ENCODE data around the gene EMID1. TPM values are rescaled to one million over a fixed set of nuclear protein-coding genes. Genes with fewer than 3 reads are reported as not detected.

EMID1 gene
- total and polyA plus RNA-seq, 12 donors: 0.22 to 1.1 (median 0.41) TPM; not detected in 1

DNA sequence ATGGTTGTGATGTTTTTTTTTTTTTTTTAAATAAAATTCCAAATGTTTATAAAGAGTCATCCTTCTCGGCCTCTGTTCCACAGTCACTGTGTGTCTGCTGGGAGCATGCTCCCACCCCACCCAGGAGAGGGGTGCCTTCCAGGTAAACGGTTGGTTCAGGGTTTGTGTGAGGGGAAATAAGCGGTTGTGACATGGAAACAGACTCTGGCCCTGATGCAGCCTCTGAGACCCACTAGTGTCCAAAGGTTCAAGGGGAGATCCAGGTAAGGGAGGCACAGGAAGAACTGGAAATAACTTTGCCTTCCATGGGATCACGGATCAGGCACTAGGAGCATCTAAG is 94.7 kb downstream of the EMID1 start:
- no peak overlapping the region for H3K4me3 ChIP-seq
- peaks cover 2 to 20% (median 10%) of the 10 kb centered on the region in 9 donors for H3K4me1 ChIP-seq
- WGBS, 2 donors: 67 to 69% methylated on average over 4 of the region's 4 CpGs
- DNase-seq (no peak), ATAC-seq (no peak)
- TF ChIP-seq, protein P1, sequence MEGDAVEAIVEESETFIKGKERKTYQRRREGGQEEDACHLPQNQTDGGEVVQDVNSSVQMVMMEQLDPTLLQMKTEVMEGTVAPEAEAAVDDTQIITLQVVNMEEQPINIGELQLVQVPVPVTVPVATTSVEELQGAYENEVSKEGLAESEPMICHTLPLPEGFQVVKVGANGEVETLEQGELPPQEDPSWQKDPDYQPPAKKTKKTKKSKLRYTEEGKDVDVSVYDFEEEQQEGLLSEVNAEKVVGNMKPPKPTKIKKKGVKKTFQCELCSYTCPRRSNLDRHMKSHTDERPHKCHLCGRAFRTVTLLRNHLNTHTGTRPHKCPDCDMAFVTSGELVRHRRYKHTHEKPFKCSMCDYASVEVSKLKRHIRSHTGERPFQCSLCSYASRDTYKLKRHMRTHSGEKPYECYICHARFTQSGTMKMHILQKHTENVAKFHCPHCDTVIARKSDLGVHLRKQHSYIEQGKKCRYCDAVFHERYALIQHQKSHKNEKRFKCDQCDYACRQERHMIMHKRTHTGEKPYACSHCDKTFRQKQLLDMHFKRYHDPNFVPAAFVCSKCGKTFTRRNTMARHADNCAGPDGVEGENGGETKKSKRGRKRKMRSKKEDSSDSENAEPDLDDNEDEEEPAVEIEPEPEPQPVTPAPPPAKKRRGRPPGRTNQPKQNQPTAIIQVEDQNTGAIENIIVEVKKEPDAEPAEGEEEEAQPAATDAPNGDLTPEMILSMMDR (IDR thresholded peaks at IDR 0.05): no peak
- intact Hi-C loops (cut with DNase I): loop anchor here in 1 of 10 donors (5.0 kb wide), 1 partner anchor 57 kb away; no protein-coding TSS in a partner anchor
- no peak overlapping the region for H3K27ac ChIP-seq
- no peaks in the 10 kb centered on the region for H3K9me3 ChIP-seq
- no peaks in the 10 kb centered on the region for H3K27me3 ChIP-seq
- peaks cover 9 to 64% (median 52%) of the 10 kb centered on the region in 9 donors for H3K36me3 ChIP-seq

DNA sequence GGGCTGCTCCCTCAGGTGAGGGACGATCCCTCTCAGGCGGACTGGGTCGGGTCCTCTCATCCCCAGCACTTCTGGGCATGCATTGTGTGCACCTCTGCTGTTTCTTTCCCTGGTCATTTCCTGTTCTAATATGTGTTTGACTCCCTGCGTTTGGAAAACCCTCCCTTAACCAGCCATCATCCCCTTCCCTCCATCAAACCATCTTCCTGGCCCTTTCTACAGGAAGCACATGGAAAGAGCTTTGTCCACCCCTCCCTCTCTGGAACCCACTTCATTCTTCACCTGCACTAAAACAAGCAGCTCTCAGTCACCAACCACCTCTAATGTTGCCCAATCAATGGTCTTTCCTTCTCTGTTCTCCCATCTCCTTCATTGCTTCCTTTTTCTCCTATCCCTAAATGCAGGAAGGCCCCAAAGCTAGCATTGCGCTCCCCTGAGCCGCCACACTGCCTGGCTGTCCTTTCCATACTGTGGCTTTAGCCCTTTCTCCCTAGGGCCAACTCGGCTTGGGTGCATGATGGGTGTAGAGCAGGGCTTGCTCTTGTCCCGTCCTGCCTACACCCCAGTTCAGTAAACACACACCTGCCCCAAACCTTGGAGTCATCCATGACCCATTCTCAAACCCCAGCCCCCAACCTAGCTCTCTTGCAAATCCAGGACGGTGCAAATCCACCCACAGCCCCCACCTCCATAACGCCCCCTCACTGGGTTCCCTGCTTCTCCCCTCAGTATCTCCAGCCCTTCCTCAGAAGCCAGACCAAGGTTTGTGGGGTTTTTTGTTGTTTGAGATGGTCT is 95.3 kb downstream of the EMID1 start:
- no peaks in the 10 kb centered on the region for H3K9me3 ChIP-seq
- no peaks in the 10 kb centered on the region for H3K27me3 ChIP-seq
- no peak overlapping the region for H3K27ac ChIP-seq
- no peak overlapping the region for H3K4me3 ChIP-seq
- intact Hi-C loops (cut with DNase I): loop anchor here in 1 of 10 donors (5.0 kb wide), 1 partner anchor 56 kb away; no protein-coding TSS in a partner anchor
- H3K4me1 ChIP-seq: peaks cover 2 to 26% (median 12%) of the 10 kb centered on the region in 9 donors
- DNase-seq (no peak), ATAC-seq (no peak)
- WGBS, 2 donors: 74 to 76% methylated on average over 10 of the region's 10 CpGs
- TF ChIP-seq, protein P1 (IDR thresholded peaks at IDR 0.05): no peak
- peaks cover 9 to 59% (median 46%) of the 10 kb centered on the region in 9 donors for H3K36me3 ChIP-seq

DNA sequence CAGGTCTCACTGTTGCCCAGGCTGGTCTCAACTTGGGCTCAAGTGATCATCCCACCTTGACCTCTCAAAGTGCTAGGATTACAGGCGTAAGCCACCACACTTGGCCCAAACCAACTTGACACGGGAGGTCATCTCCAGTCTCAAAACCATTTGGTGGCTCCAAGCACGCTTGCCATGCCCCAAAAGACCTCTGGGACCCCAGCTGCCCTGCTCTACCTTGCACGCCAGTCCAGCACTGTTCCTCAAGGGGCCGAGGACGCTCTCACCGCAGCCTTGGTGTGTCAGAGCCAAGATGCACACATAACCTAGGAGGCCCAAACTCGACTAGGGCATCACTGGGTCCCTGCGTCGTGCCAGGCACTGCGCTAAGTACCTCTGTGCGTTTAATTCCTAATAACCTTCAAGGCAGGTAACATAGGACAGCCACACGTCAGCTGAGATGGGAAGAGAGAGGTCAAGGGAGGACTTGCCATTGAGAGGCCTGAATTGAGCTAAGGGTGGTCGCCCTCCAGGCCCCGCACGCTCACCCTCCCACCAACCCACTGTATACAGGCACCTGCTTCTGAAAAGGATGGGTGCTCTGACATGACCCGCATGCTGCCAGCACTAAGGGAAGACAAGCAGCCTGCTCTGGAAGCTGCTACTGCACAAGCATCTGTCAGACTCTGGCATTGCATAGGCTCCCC is 96.2 kb downstream of the EMID1 start:
- intact Hi-C loops (cut with DNase I): loop anchor here in 1 of 10 donors (5.0 kb wide), 1 partner anchor 55 kb away; no protein-coding TSS in a partner anchor
- H3K9me3 ChIP-seq: no peaks in the 10 kb centered on the region
- H3K27me3 ChIP-seq: no peaks in the 10 kb centered on the region
- ATAC-seq (no peak), DNase-seq (no peak)
- 91 to 92% methylated on average over 17 of the region's 17 CpGs for WGBS, 2 donors
- peak overlapping the region in 1 of 10 donors; percentile 22 for H3K27ac ChIP-seq
- peaks cover 2 to 27% (median 13%) of the 10 kb centered on the region in 9 donors for H3K4me1 ChIP-seq
- TF ChIP-seq, protein P1 (IDR thresholded peaks at IDR 0.05): no peak
- peaks cover 8 to 50% (median 38%) of the 10 kb centered on the region in 9 donors for H3K36me3 ChIP-seq
- H3K4me3 ChIP-seq: no peak overlapping the region

DNA sequence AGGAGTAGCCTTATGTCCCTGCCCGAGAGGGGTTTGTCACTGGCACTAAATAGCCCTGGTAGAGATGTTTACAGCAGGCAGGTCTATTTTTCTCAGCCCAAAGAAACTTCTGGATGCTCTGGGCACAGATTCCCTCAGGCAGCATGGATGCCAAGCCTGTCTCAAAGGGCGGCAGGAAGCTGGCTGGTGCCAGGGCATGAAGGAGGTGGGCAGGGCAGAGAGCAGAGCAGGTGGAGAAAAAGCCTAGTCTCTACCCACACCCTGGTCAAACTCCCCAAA is 96.6 kb downstream of the EMID1 start:
- 56 to 58% methylated on average over 2 of the region's 2 CpGs for WGBS, 2 donors
- Histone ChIP-seq H3K4me3 (no peak overlapping the region), H3K27me3 (no peaks in the 10 kb centered on the region), H3K4me1 (peaks cover 2 to 28% (median 14%) of the 10 kb centered on the region in 9 donors), H3K27ac (peak overlapping the region in 5 of 10 donors; percentile 9 to 34 (median 22)), H3K9me3 (no peaks in the 10 kb centered on the region), H3K36me3 (peaks cover 3 to 45% (median 33%) of the 10 kb centered on the region in 9 donors)
- TF ChIP-seq, protein P1 (IDR thresholded peaks at IDR 0.05): no peak
- DNase-seq (no peak), ATAC-seq (no peak)
- intact Hi-C loops (cut with DNase I): loop anchor here in 1 of 10 donors (5.0 kb wide), 1 partner anchor 55 kb away; no protein-coding TSS in a partner anchor
